ENCODE results near the gene MAML3. TPM values are rescaled to one million over a fixed set of nuclear protein-coding genes. Genes with fewer than 3 reads are reported as not detected.

The MAML3 gene
- total and polyA plus RNA-seq, 2 experiments from 2014 or later: 1.7 to 6.5 TPM

GRCh38 chr4:139696491-139696890, 457.5 kb downstream of the MAML3 start:
- H3K36me3 ChIP-seq (ENCODE audit: insufficient read depth): no peaks in the 10 kb centered on the region
- H3K4me2 ChIP-seq: no peak overlapping the region
- no peaks in the 10 kb centered on the region for H3K79me2 ChIP-seq (replicated peaks; ENCODE audit: insufficient read depth)
- Mint-ChIP-seq H3K9me3 (no peaks in the 10 kb centered on the region), H3K27ac (no peak overlapping the region), H3K36me3 (ENCODE audit: low read depth) (no peaks in the 10 kb centered on the region), H3K4me3 (no peak overlapping the region), H3K27me3 (ENCODE audit: insufficient read depth, low read depth, poor library complexity) (peaks cover 2% of the 10 kb centered on the region), H3K4me1 (no peaks in the 10 kb centered on the region)
- DNase-seq (ENCODE audit: low spot score): no peak
- no peak overlapping the region for H2AFZ ChIP-seq
- H3K4me3 ChIP-seq: no peak overlapping the region
- H3K4me1 ChIP-seq (ENCODE audit: insufficient read depth): no peaks in the 10 kb centered on the region
- H3K9me2 ChIP-seq (ENCODE audit: insufficient read depth): no peaks in the 10 kb centered on the region
- no peaks in the 10 kb centered on the region for H3F3A ChIP-seq (replicated peaks; ENCODE audit: low read depth)
- no peaks in the 10 kb centered on the region for H3K27me3 ChIP-seq (ENCODE audit: insufficient read depth)
- ATAC-seq: no peak
- H4K20me1 ChIP-seq (replicated peaks; ENCODE audit: insufficient read depth): no peaks in the 10 kb centered on the region
- H3K27ac ChIP-seq (ENCODE audit: low read depth): no peak overlapping the region
- TF ChIP-seq ETS1 (IDR thresholded peaks at IDR 0.05) (no peak), POLR2AphosphoS5 (IDR thresholded peaks at IDR 0.05; ENCODE audit: low read depth) (no peak), ZNF114 (CRISPR knock-in tag; IDR thresholded peaks at IDR 0.05) (no peak), ZNF331 (CRISPR knock-in tag; IDR thresholded peaks at IDR 0.05; ENCODE audit: low read depth) (no peak), CREB1 (CRISPR knock-in tag; IDR thresholded peaks at IDR 0.05; ENCODE audit: low read depth) (no peak), EZH2 (IDR thresholded peaks at IDR 0.05; ENCODE audit: low read depth, unreplicated experiment) (no peak), EZH2phosphoT487 (IDR thresholded peaks at IDR 0.05; ENCODE audit: unreplicated experiment) (no peak), JUNB (IDR thresholded peaks at IDR 0.05; ENCODE audit: unreplicated experiment) (no peak), CTCF (conservative IDR thresholded peaks at IDR 0.05; ENCODE audit: low read depth in 2 of 2) (no peak), REST (IDR thresholded peaks at IDR 0.05; ENCODE audit: unreplicated experiment) (no peak), STAT1 (IDR thresholded peaks at IDR 0.05; ENCODE audit: unreplicated experiment) (no peak), NANOG (IDR thresholded peaks at IDR 0.05; ENCODE audit: borderline replicate concordance) (no peak), ZNF462 (CRISPR knock-in tag; IDR thresholded peaks at IDR 0.05) (no peak)
